ENCODE measurements around the gene C2. TPM values are rescaled to one million over a fixed set of nuclear protein-coding genes. Genes with fewer than 3 reads are reported as not detected.
A peak's percentile ranks its signal among the peaks of the same experiment; 100 is the strongest.

The C2 gene
- total RNA-seq, 1 donor from 2014 or later, result 282 TPM

DNA sequence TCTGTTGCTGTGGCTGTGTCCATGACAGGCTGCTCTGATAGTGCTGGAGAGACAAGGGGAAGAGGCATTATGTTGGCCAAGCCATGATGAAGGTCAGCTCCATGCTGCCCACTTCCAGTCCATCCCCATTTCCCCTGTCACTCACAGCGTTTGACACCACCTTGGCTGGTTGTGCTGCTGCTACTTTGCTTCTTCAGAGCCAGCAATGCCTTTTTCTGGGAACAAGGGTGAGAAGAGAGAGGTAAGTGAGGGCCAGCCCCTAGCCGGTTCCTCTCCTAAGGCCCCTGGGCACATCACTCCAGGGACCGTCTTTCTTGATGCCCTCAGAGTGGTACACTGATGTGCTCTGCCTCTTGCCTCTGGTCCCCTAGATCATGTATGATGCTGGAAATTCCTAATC lies 29.3 kb downstream of the C2 start:
- intact Hi-C loops (cut with DNase I), result no loop called here
- TF ChIP-seq, protein P1, sequence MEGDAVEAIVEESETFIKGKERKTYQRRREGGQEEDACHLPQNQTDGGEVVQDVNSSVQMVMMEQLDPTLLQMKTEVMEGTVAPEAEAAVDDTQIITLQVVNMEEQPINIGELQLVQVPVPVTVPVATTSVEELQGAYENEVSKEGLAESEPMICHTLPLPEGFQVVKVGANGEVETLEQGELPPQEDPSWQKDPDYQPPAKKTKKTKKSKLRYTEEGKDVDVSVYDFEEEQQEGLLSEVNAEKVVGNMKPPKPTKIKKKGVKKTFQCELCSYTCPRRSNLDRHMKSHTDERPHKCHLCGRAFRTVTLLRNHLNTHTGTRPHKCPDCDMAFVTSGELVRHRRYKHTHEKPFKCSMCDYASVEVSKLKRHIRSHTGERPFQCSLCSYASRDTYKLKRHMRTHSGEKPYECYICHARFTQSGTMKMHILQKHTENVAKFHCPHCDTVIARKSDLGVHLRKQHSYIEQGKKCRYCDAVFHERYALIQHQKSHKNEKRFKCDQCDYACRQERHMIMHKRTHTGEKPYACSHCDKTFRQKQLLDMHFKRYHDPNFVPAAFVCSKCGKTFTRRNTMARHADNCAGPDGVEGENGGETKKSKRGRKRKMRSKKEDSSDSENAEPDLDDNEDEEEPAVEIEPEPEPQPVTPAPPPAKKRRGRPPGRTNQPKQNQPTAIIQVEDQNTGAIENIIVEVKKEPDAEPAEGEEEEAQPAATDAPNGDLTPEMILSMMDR (IDR thresholded peaks at IDR 0.05), result no peak
- no peaks in the 10 kb centered on the region for H3K27me3 ChIP-seq
- DNase-seq, result no peak
- H3K36me3 ChIP-seq, result peaks cover 68% of the 10 kb centered on the region
- peaks cover 21% of the 10 kb centered on the region for H3K4me1 ChIP-seq
- no peak overlapping the region for H3K27ac ChIP-seq
- H3K4me3 ChIP-seq, result no peak overlapping the region
- ATAC-seq, result no peak
- no peaks in the 10 kb centered on the region for H3K9me3 ChIP-seq

DNA sequence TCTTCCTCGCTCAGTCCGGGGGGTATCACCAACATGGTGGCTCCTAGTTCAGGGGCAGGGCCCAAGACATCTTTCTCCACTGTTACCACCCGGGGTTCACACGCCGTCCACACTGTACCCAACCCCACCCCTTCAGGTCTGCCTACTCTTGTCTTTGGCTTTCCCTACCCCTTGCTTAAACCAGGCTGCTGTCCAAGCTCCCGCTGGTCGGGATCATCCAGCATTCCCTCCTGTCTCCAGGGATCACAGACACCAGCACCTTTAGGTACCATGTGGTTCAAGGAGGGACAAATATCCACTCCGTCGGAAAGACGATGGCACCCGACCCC lies 30.9 kb downstream of the C2 start:
- H3K4me3 ChIP-seq, result peak overlapping the region; percentile 98
- no peaks in the 10 kb centered on the region for H3K9me3 ChIP-seq
- intact Hi-C loops (cut with DNase I), result no loop called here
- H3K4me1 ChIP-seq, result peaks cover 21% of the 10 kb centered on the region
- peak overlapping the region; percentile 92 for H3K27ac ChIP-seq
- TF ChIP-seq, protein P1 (IDR thresholded peaks at IDR 0.05), result no peak
- peak; percentile 1 for ATAC-seq
- no peaks in the 10 kb centered on the region for H3K27me3 ChIP-seq
- H3K36me3 ChIP-seq, result peaks cover 70% of the 10 kb centered on the region
- DNase-seq, result no peak

DNA sequence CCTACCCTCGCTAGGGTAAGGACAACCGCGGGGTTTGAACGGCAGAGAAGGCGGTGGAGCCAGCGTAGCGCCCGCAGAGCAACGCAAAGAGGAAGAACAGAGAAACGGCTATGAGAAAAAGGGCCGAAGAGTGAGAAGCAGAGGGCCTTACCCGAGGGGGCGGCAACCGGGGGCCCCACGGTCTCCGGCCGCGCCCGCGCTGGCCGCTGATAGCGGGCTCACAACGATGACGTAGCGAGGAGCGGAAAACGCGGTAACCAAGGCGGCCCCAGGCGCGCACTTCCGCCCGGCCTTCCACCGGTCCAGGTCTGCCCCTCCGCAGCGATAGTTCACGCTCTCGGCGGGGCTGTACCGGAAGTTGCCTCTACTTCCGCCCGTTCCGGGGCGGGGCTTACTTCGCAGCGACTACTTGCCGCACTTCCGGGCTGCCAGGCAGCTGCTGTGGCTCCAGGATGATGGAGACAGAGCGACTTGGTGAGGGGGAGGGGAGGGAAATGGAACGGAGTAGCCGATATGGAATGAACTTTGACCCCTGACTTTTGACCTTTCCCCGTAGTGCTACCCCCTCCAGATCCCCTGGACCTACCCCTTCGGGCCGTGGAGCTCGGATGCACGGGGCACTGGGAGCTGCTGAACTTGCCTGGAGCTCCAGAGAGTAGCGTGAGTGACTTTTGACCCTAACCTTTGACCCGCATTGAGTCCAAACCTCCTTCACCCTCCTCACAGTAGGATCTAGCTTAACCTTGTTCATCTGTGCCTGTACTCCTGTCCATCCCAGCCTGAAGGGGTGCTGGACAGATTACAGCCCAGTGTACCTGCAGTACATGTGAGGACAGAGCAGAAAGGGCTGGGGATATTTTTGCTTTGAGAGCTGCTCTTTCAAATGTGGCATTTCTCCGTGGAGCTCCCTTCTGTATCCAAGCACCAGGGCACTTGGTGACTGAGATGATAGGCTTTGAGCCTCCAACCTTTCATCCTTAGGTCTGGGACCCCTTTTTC lies 31.5 kb downstream of the C2 start, which contains the start of the genes NELFE and SKIC2:
Gene NELFE (minus strand): TSS at position 231 of the 999 bp plus-strand sequence. CDS start 525 bp downstream, outside the sequence.
Gene SKIC2 (plus strand): TSS at position 435 of the 999 bp plus-strand sequence. CDS start 18 bp downstream, at position 453.
- H3K36me3 ChIP-seq, result peaks cover 70% of the 10 kb centered on the region
- TF ChIP-seq, protein P1 (IDR thresholded peaks at IDR 0.05), result no peak
- peak; percentile 99 for ATAC-seq

DNA sequence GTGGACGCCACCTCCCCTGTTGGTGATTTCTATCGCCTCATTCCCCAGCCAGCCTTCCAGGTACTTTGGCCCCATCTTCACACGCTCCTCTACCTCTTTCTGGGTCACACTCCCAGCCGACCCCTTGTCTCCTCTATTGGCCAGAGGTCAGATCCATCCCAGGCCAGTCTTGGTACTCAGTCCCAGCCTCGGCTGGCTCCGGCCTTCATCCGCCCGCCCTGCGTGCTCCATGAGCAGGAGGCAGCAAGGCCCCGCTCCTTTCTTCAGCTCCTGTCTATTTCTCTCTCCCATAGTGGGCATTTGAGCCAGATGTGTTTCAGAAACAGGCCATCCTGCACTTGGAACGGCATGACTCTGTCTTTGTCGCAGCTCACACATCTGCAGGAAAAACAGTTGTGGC lies 34.1 kb downstream of the C2 start:
- DNase-seq, result no peak
- Histone ChIP-seq H3K4me3 (no peak overlapping the region), H3K27me3 (no peaks in the 10 kb centered on the region), H3K9me3 (no peaks in the 10 kb centered on the region), H3K4me1 (peaks cover 21% of the 10 kb centered on the region), H3K27ac (no peak overlapping the region), H3K36me3 (peaks cover 69% of the 10 kb centered on the region)
- TF ChIP-seq, protein P1 (IDR thresholded peaks at IDR 0.05), result no peak
- ATAC-seq, result no peak
- intact Hi-C loops (cut with DNase I), result no loop called here

More for the DNA sequence above, 31.5 kb downstream of the C2 start, which contains the start of the genes NELFE and SKIC2:
- no peaks in the 10 kb centered on the region for H3K9me3 ChIP-seq
- DNase-seq, result peak; percentile 99
- H3K27ac ChIP-seq, result peak within 1 kb of the TSS; percentile 92
- H3K27me3 ChIP-seq, result no peaks in the 10 kb centered on the region
- H3K4me3 ChIP-seq, result peak within 1 kb of the TSS; percentile 98
- intact Hi-C loops (cut with DNase I), result no loop called here
- H3K4me1 ChIP-seq, result peaks cover 21% of the 10 kb centered on the region

DNA sequence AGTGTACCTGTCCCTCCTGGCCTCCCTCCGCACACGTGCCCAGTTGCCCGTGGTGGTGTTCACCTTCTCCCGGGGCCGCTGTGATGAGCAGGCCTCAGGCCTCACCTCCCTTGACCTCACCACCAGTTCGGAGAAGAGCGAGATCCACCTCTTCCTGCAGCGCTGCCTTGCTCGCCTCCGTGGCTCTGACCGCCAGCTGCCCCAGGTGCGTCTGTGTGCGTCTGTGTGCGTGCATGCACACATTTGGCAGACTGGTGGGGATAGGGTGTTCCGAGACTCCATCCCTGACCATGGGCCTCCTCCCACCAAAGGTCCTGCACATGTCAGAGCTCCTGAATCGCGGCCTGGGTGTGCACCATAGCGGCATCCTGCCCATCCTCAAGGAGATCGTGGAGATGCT lies 36.4 kb downstream of the C2 start:
- DNase-seq (no peak), ATAC-seq (no peak)
- H3K27me3 ChIP-seq, result no peaks in the 10 kb centered on the region
- H3K36me3 ChIP-seq, result peaks cover 86% of the 10 kb centered on the region
- TF ChIP-seq, protein P1 (IDR thresholded peaks at IDR 0.05), result no peak
- H3K4me1 ChIP-seq, result peaks cover 10% of the 10 kb centered on the region
- H3K4me3 ChIP-seq, result no peak overlapping the region
- no peaks in the 10 kb centered on the region for H3K9me3 ChIP-seq
- intact Hi-C loops (cut with DNase I), result no loop called here
- H3K27ac ChIP-seq, result no peak overlapping the region
